Pancreas (tissue), 10 donors: ENCODE data around the gene LPCAT1. TPM values are rescaled to one million over a fixed set of nuclear protein-coding genes. Genes with fewer than 3 reads are reported as not detected.

Experiments
- ATAC-seq, 4 donors: fragments of 200-7000 bp; cut with Tn5 transposase; one replicate each; pipeline versions ENCODE4 v1.8.0 to v1.9.1; 2020; ENCODE audit warnings: mild to moderate bottlenecking in 4 of 4, moderate library complexity in 4 of 4
- DNase-seq, 6 donors: peaks; one replicate each; pipeline ENCODE4 v3.0.0-alpha.2; 2020
- FAIRE-seq: peaks from 2 replicates; lab custom pipeline; 2012; peaks lifted over from hg19 to GRCh38; lab: Jason Lieb, UNC
- H3K27ac ChIP-seq, 4 donors: fragments of 200-600 bp; sonication (generic); 1 replicate in 3 of 4; 2 replicates in 1 of 4; pipeline versions ENCODE4 v1.5.0 to v1.8.0; 2020
- H3K27me3 ChIP-seq, 4 donors: fragments of 200-600 bp; one replicate each; pipeline ENCODE4 v1.8.0; 2021
- H3K36me3 ChIP-seq, 3 donors: fragments of 200-600 bp; sonication (generic) in 1 of 3; one replicate each; pipeline versions ENCODE4 v1.5.0 to v1.8.0; 2020 to 2021
- H3K4me1 ChIP-seq, 3 donors: fragments of 200-600 bp; one replicate each; pipeline ENCODE4 v1.8.0; 2021
- H3K4me3 ChIP-seq, 4 donors: fragments of 200-600 bp; sonication (generic) in 2 of 4; one replicate each; pipeline versions ENCODE4 v1.5.0 to v1.8.0; 2020 to 2021
- H3K9me3 ChIP-seq, 4 donors: fragments of 200-600 bp; one replicate each; pipeline ENCODE4 v1.8.0; 2021
- CTCF ChIP-seq, 4 donors: fragments of 200-600 bp; sonication (generic) in 3 of 4; IDR thresholded peaks; one replicate each; pipeline versions ENCODE4 v1.5.0 to v1.8.0; 2021; ENCODE audit warnings: antibody characterized with exemption in 4 of 4
- WGBS, 2 donors: extraction: QIAGEN DNeasy Blood & Tissue Kit; methylation state at CpG; one replicate each; pipeline ENCODE4 v1.1.7; 2013; 5-methylcytosine and 5-hydroxymethylcytosine counted together
- intact Hi-C, 3 donors: fragments of 100-400 bp; cut with DNase I; formaldehyde crosslinking; loops; one replicate each; pipeline versions ENCODE4 v1.11.1 to v1.14.2; 2022
- polyA plus RNA-seq, 2 donors: library from polyadenylated mRNA; stranded (reverse); fragments of 200-250 nt; gene quantifications; one replicate each; pipeline ENCODE4 v1.2.3, GENCODE V29; 2013
- total RNA-seq, 6 donors: library from RNA; stranded (reverse); fragmentation: NEBNext Ultra II Directional in 4 of 6; extraction: Animal tissue kit (Norgen Biotek cat#: 25700) in 4 of 6; gene quantifications; one replicate each; pipeline versions ENCODE4 v1.2.1 to v1.2.4, GENCODE V29; 2021 to 2023
- donor health status: healthy with polysubstance abuse.
- donor health status: DM: no; HTN: no; CAD: no; lungs with moderate emphysema.
- donor health status: DM: no; HTN: no; CAD: no.
- donor health status: control.
- donor health status: control.
- donor health status: Bipolar disorder and iron deficiency.
- donor health status: DM: yes; HTN: yes; CAD: no.
- donor health status: DM: no; HTN: no; CAD: no.
- donor health status: DM: no; HTN: no; CAD: no.
- donor health status: DM: yes; HTN: yes; CAD: no.

LPCAT1 gene
- total and polyA plus RNA-seq, 8 donors: 6.5 to 26.1 (median 13.8) TPM

DNA sequence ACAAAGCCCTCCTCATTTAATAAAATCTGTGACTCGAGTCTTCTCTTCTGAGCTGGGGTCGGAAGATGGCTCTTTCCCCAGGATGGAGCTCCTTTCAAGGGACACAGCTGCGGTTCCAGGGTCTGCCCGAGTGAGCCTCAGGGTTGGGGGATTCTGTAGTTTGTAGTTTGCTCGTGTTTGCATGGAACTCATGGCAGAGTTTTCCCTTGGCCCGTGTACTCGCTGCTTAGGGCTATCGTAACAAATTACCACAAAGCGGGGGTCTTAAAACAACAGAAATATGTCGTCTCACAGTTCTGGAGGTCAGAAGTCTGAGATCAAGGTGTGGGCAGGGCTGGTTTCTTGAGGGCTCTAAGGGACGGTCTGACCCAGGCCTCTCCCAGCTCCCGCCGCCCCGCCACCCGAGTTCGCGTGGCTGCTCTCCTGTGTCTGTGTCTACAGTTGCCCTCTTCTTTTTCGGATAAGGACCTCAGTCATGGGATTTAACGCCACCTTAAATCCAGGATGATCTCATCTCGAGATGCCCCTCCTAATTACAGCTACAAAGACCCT, 13.9 kb upstream of the LPCAT1 start:
- H3K4me3 ChIP-seq: no peak overlapping the region
- no peaks in the 10 kb centered on the region for H3K36me3 ChIP-seq
- no peaks in the 10 kb centered on the region for H3K27me3 ChIP-seq
- TF ChIP-seq CTCF (IDR thresholded peaks at IDR 0.05): no peak
- ATAC-seq (no peak), DNase-seq (peak in 2 of 6 donors; percentile 8 to 43), FAIRE-seq (no peak)
- H3K27ac ChIP-seq: no peak overlapping the region
- peaks cover 0 to 4% (median 0%) of the 10 kb centered on the region in 3 donors for H3K4me1 ChIP-seq
- no peaks in the 10 kb centered on the region for H3K9me3 ChIP-seq
- 84 to 87% methylated on average over 20 of the region's 20 CpGs for WGBS, 2 donors
- intact Hi-C loops: no loop called here

GRCh38 chr5:1536871-1537602, 13.3 kb upstream of the LPCAT1 start:
- no peaks in the 10 kb centered on the region for H3K9me3 ChIP-seq
- peaks cover 0 to 4% (median 0%) of the 10 kb centered on the region in 3 donors for H3K4me1 ChIP-seq
- DNase-seq (peak in 2 of 6 donors; percentile 1 to 5), ATAC-seq (peak in 2 of 4 donors; percentile 20 to 21), FAIRE-seq (no peak)
- TF ChIP-seq CTCF (IDR thresholded peaks at IDR 0.05): no peak
- 57 to 62% methylated on average over 8 of the region's 8 CpGs for whole genome bisulfite sequencing, 2 donors
- H3K27me3 ChIP-seq: no peaks in the 10 kb centered on the region
- H3K27ac ChIP-seq: no peak overlapping the region
- H3K4me3 ChIP-seq: peak overlapping the region in 1 of 4 donors; percentile 13
- no peaks in the 10 kb centered on the region for H3K36me3 ChIP-seq
- intact Hi-C loops: no loop called here

DNA sequence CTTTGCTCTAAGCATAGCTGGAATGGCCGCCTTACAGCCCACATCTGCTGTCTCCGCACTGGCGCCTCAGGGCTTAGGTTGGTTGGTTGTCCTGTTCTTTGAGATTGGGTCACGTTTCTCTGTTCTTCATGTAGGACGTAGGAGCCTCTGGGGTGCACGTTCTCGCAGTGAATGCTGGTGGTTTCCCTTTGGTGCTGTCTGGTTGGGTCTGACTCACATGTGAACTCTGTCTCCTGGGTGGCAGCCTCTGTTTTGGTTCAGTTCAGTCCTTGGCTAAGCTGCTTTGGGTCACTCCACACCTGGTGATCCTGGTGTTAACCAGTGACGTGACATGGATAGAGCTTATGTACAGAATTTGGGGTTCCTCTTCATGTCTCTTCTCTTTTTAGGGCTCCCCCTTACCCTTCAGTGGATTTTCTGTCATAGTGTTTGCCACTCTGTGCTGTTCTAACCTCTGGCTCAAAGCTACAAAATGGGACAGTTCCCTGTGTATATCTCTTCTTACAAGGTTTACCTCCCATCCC, 12.6 kb upstream of the LPCAT1 start:
- H3K36me3 ChIP-seq: no peaks in the 10 kb centered on the region
- H3K27me3 ChIP-seq: no peaks in the 10 kb centered on the region
- FAIRE-seq: no peak
- WGBS, 2 donors: 72 to 77% methylated on average over 8 of the region's 8 CpGs
- H3K9me3 ChIP-seq: no peaks in the 10 kb centered on the region
- H3K27ac ChIP-seq: no peak overlapping the region
- no peaks in the 10 kb centered on the region for H3K4me1 ChIP-seq
- ATAC-seq: peak in 3 of 4 donors; percentile 21 to 73 (median 53)
- H3K4me3 ChIP-seq: peak overlapping the region in 1 of 4 donors; percentile 13
- TF ChIP-seq CTCF (IDR thresholded peaks at IDR 0.05): no peak
- DNase-seq: peak in 3 of 6 donors; percentile 6 to 28 (median 10)
- intact Hi-C loops: no loop called here

DNA sequence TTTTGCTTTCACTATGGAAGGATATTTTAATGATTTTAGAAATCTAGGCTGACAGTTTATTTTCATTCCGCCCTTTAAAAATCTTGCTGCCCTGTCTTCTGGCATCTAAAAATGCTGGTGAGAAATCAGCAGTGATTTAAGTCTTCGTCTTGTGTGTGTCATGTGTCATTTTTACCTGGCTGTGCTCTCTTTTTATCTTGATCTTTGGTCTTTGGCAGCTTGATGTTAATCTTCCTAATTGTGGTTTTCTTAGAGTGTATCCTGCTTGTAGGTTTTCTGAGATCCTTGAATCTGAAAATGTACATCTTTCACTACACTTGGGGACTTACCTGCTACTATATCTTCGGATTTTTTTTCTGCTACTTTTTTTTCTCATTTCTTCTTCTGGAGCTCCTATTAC, 11.9 kb upstream of the LPCAT1 start:
- 51 to 67% methylated on average over 3 of the region's 3 CpGs for WGBS, 2 donors
- FAIRE-seq: no peak
- H3K4me3 ChIP-seq: no peak overlapping the region
- no peaks in the 10 kb centered on the region for H3K36me3 ChIP-seq
- DNase-seq: no peak
- no peak for ATAC-seq
- H3K9me3 ChIP-seq: no peaks in the 10 kb centered on the region
- TF ChIP-seq CTCF (IDR thresholded peaks at IDR 0.05): no peak
- H3K4me1 ChIP-seq: no peaks in the 10 kb centered on the region
- H3K27ac ChIP-seq: no peak overlapping the region
- no peaks in the 10 kb centered on the region for H3K27me3 ChIP-seq
- intact Hi-C loops: no loop called here

DNA sequence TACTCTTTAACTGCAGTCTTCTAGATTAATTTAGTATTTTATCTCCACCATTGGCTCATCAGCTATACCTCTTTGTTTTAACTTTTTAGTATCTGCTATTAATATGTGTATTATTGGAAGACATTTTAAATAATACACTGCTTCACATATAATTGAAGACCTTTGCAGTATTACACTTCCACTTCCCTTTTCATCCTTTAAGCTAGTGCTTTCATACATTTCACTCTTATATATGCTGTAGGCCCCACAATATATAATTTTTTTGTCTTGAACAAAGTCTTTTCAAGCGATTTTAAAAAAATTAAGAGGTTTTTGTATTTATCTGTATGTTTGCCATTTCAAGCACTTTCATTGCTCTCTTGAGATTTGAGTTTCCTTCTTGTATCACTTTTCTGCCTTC, 8.6 kb upstream of the LPCAT1 start:
- FAIRE-seq: no peak
- Histone ChIP-seq H3K9me3 (no peaks in the 10 kb centered on the region), H3K4me3 (no peak overlapping the region), H3K36me3 (no peaks in the 10 kb centered on the region), H3K27ac (no peak overlapping the region), H3K27me3 (no peaks in the 10 kb centered on the region), H3K4me1 (no peaks in the 10 kb centered on the region)
- no peak for DNase-seq
- ATAC-seq: no peak
- TF ChIP-seq CTCF (IDR thresholded peaks at IDR 0.05): no peak
- intact Hi-C loops: no loop called here
- 56 to 80% methylated on average over 1 of the region's 1 CpG for WGBS, 2 donors
